Activated CD8-positive, alpha-beta memory T cell treated with anti-CD3 and anti-CD28 coated beads for 4 hours (primary cell): ENCODE data around the gene ADGRE1.

ENCODE experiments used
- DNase-seq, 2 donors: peaks; one replicate each; pipeline ENCODE4 v3.0.0-alpha.2; 2020; ENCODE audit warnings: low read depth in 2 of 2

ADGRE1 gene

GRCh38 chr19:6952956-6953355 is 65.6 kb downstream of the ADGRE1 start:
- no peak for DNase-seq

GRCh38 chr19:6955082-6955481 is 67.7 kb downstream of the ADGRE1 start:
- DNase-seq: no peak

- no peak for DNase-seq
These were observed 69.2 kb downstream of the ADGRE1 start for GRCh38 chr19:6956573-6956972.

GRCh38 chr19:6958791-6959190 is 71.4 kb downstream of the ADGRE1 start:
- no peak for DNase-seq

GRCh38 chr19:6963244-6963852 is 76.0 kb downstream of the ADGRE1 start:
- DNase-seq: no peak

- DNase-seq: peak in 1 of 2 donors; percentile 2
These were observed 76.6 kb downstream of the ADGRE1 start for GRCh38 chr19:6963937-6964336.

GRCh38 chr19:6967967-6968366 is 80.6 kb downstream of the ADGRE1 start:
- no peak for DNase-seq

- no peak for DNase-seq
These were observed 82.1 kb downstream of the ADGRE1 start for GRCh38 chr19:6969490-6969889.

GRCh38 chr19:6970021-6970420 is 82.6 kb downstream of the ADGRE1 start:
- no peak for DNase-seq

- DNase-seq: no peak
These were observed 83.1 kb downstream of the ADGRE1 start for GRCh38 chr19:6970443-6970842.

GRCh38 chr19:6971366-6971765 is 84.0 kb downstream of the ADGRE1 start:
- DNase-seq: no peak

- DNase-seq: no peak
These were observed 88.8 kb downstream of the ADGRE1 start for GRCh38 chr19:6976197-6976596.

GRCh38 chr19:6979399-6979798 is 92.0 kb downstream of the ADGRE1 start:
- DNase-seq: no peak

- DNase-seq: no peak
These were observed 96.1 kb downstream of the ADGRE1 start for GRCh38 chr19:6983448-6983847.

- DNase-seq: no peak
These were observed 100.5 kb downstream of the ADGRE1 start for GRCh38 chr19:6987850-6988249.

- DNase-seq: no peak
These were observed 100.9 kb downstream of the ADGRE1 start for GRCh38 chr19:6988257-6988656.
